GM12864 (cell line): ENCODE results near the gene EIF5A2.
"Not testable (repeated sequence)": the region's sequence is repeated elsewhere in the genome, so short reads cannot be mapped to it uniquely, and the experiment has no call there.

ENCODE experiments used
- DNase-seq: peaks from one replicate; pipeline ENCODE4 v3.0.0-alpha.2; 2011; ENCODE audit warnings: low read depth
- H3K4me3 ChIP-seq: 2 replicates; pipeline ENCODE4 v1.5.1; 2011; ENCODE audit warnings: mild to moderate bottlenecking, low read depth, low read length, control low read depth
- CTCF ChIP-seq: IDR thresholded peaks from 2 replicates; pipeline ENCODE4 v1.5.1; 2011; ENCODE audit warnings: low read depth, mild to moderate bottlenecking, moderate library complexity, low read length, control low read depth, inconsistent platforms; ENCODE audit errors: missing control alignments

EIF5A2 gene

GRCh38 chr3:170942011-170942410 lies 33.6 kb upstream of the EIF5A2 start:
- no peak for DNase-seq
- no peak overlapping the region for H3K4me3 ChIP-seq
- TF ChIP-seq CTCF = no peak

- TF ChIP-seq CTCF = no peak
- DNase-seq = no peak
- H3K4me3 ChIP-seq = no peak overlapping the region
Measured at GRCh38 chr3:170941551-170941950, 33.1 kb upstream of the EIF5A2 start.

- not testable (repeated sequence) for H3K4me3 ChIP-seq, DNase-seq
Measured at GRCh38 chr3:170933039-170933438, 24.6 kb upstream of the EIF5A2 start.

- not testable (repeated sequence) for DNase-seq, H3K4me3 ChIP-seq
Measured at GRCh38 chr3:170923553-170923952, 15.1 kb upstream of the EIF5A2 start.

- no peak for DNase-seq
- no peak for TF ChIP-seq CTCF
- no peak overlapping the region for H3K4me3 ChIP-seq
Measured at GRCh38 chr3:170918715-170919114, 10.3 kb upstream of the EIF5A2 start.

GRCh38 chr3:170914690-170915089 lies 6.3 kb upstream of the EIF5A2 start:
- no peak overlapping the region for H3K4me3 ChIP-seq
- DNase-seq = no peak
- no peak for TF ChIP-seq CTCF

- no peak overlapping the region for H3K4me3 ChIP-seq
- DNase-seq = no peak
- no peak for TF ChIP-seq CTCF
Measured at GRCh38 chr3:170914212-170914611, 5.8 kb upstream of the EIF5A2 start.

- H3K4me3 ChIP-seq = no peak overlapping the region
- TF ChIP-seq CTCF = no peak
- no peak for DNase-seq
Measured at GRCh38 chr3:170911051-170911450, 2.6 kb upstream of the EIF5A2 start.
